D721Med (cell line): Measurements from ENCODE around the gene FEM1B.
"Not testable (repeated sequence)": the region's sequence is repeated elsewhere in the genome, so short reads cannot be mapped to it uniquely, and the experiment has no call there.

Source experiments
- DNase-seq: peaks from one replicate; pipeline ENCODE4 v3.0.0; 2011; ENCODE audit warnings: low spot score; ENCODE audit not compliant: insufficient read length
- FAIRE-seq: peaks from 2 replicates; lab custom pipeline; 2011; peaks lifted over from hg19 to GRCh38; lab: Jason Lieb, UNC
- TF ChIP-seq, protein P1 (sequence below): IDR thresholded peaks from 2 replicates; pipeline ENCODE4 v1.5.1; 2012; ENCODE audit warnings: mild to moderate bottlenecking, control low read depth; ENCODE audit not compliant: insufficient read depth; ENCODE audit errors: missing control alignments

FEM1B gene

DNA sequence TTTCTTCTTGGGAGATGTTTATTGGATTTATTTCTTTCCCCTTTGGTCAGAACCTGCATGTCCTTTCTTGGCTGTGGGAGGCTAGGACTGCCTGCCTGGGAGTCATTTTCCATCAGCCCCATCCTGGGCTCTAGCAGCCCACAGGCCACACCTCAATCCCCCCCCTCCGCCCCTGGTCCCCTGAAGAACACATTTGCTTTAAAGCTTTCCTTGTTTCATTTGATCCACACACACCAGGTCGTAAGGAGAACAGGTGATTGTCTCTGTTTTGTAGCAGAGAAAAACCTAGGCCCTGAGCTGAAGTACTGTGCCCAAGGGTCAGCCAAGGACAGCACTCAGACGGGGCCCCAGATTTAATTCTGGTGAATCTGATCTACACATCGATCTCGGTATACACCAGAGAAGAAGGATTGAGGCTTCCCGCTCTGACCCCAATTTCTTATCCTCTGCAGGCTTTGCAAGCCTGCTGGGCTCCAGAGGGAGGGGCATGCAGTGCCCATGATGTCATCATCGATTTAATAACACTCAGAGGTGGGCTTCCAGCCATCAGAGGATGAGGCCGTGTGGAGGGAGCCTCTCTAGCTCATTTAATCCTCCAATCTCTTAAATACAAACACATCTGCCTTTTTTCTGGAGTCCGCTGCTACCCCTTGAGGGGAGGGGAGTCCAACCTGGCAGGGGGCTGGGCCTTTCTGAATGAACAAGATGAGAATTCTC, 46.3 kb upstream of the FEM1B start:
- DNase-seq (no peak), FAIRE-seq (no peak)
- TF ChIP-seq, protein P1, sequence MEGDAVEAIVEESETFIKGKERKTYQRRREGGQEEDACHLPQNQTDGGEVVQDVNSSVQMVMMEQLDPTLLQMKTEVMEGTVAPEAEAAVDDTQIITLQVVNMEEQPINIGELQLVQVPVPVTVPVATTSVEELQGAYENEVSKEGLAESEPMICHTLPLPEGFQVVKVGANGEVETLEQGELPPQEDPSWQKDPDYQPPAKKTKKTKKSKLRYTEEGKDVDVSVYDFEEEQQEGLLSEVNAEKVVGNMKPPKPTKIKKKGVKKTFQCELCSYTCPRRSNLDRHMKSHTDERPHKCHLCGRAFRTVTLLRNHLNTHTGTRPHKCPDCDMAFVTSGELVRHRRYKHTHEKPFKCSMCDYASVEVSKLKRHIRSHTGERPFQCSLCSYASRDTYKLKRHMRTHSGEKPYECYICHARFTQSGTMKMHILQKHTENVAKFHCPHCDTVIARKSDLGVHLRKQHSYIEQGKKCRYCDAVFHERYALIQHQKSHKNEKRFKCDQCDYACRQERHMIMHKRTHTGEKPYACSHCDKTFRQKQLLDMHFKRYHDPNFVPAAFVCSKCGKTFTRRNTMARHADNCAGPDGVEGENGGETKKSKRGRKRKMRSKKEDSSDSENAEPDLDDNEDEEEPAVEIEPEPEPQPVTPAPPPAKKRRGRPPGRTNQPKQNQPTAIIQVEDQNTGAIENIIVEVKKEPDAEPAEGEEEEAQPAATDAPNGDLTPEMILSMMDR: peak; percentile 2

DNA sequence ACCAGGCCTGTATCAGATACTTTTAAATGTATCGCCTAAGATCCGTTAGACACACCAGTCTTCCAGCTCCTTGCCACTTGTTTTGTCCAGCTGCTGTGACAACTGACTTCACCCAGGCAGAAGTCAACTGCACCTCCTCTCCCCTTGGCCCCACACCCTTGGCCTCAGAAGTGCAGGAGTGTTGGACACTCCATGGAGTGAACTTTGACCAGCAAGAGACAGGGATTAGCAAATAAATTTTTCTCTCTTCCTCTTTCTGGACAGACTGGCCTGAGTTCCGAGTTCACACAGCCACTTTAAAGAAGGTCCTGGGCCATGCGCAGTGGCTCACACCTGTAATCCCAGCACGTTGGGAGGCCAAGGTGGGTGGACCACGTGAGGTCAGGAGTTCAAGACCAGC, 45.1 kb upstream of the FEM1B start:
- DNase-seq: no peak
- TF ChIP-seq, protein P1: no peak
- no peak for FAIRE-seq

DNA sequence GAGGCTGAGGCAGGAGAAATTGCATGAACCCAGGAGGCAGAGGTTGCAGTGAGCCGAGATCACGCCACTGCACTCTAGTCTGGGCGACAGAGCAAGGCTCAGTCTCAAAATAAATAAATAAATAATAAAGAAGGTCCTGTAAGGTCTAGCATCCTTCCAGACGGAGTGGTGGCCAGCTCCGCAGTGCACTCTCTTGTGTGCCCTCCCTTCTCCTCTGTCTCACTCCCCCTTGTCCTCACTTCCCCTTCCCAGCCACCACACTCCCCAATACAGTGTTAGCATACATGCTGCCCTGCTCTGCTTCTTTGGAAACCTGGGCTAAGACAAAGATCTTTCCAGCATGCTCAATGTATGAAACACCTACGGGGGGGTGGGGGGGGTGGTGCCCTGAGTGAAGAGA, 44.6 kb upstream of the FEM1B start:
- DNase-seq (no peak), FAIRE-seq (no peak)
- TF ChIP-seq, protein P1: no peak

DNA sequence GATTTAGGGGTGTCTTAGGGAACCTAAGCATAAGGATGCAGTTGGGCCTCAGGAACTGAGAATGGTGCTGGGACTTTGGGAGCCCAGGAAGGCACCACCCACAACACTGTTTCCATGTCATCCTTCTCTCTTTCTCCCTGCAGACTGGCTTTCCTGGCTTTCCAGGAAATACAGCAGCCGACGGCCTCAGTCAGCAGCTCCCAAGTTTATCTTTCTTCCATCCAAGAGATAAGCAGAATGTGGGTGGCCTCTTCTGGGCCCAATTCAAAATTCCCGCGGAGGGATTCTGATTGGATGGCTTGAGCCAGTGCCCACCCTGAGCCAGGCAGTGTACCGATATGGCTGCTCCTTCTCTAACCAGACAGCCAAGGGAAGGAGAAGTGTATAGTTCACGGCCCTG, 43.5 kb upstream of the FEM1B start:
- TF ChIP-seq, protein P1: no peak

DNA sequence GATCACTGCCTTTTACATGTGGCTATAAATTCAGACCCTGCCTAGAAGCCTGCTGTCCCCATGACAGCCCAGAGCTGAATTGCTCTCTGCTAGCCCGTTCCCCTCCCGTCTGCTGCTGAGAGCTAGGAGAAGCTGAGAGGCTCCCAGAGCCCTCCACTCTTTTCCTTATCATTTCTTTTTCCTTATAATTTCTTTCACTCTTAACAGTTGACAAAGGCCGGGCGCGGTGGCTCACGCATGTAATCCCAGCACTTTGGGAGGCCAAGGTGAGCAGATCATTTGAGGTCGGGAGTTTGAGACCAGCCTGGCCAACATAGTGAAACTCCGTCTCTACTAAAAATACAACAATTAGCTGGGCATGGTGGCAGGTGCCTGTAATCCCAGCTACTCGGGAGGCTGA, 43.0 kb upstream of the FEM1B start:
- DNase-seq, FAIRE-seq: not testable (repeated sequence)

More for the DNA sequence above, 43.5 kb upstream of the FEM1B start:
- DNase-seq (no peak), FAIRE-seq (no peak)

DNA sequence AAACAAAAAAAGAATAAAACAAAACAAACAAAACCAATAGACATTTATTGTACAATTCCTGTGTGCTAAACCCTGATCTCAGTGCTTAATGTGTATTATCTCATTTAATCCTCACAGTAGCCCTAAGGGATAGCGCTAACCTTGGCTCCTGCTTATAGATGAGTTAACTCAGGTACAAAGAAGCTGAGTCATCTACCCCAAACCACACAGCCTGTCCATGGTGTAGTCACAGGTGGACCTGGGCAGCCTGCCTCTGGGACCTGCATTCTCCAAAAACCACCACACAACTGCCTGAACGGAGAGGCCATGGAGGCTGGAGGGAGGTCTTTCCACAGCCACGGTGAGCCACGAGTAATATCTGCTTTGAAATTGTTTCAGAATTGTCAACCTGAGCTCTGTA, 42.5 kb upstream of the FEM1B start:
- FAIRE-seq: no peak
- TF ChIP-seq, protein P1: no peak
- DNase-seq: no peak

DNA sequence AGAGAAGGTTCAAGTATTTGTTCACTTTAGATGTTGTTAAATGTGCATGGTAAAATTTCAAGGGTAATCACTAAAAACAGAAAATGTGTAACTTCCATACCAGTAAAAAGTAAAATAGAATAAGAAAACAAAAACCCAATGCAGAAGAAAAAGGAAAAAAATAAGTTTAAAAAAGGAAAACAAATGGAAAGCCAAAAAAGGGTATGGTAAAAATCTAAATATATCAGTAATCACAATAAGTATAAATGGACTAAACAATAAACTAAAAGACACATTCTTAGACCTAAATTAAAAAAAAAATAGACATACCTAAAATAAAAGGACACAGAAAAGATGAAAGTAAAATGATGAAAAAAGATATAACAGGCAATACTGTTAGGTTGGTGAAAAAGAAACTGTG, 38.5 kb upstream of the FEM1B start:
- TF ChIP-seq, protein P1: no peak
- DNase-seq (no peak), FAIRE-seq (no peak)
